ENCODE results near the gene SYTL2.
"Not testable (repeated sequence)": the region's sequence is repeated elsewhere in the genome, so short reads cannot be mapped to it uniquely, and the experiment has no call there.

Gene SYTL2

GRCh38 chr11:85810871-85811611 is at the start of gene SYTL2:
SYTL2 (minus strand) TSS chr11:85811141; CDS start chr11:85757725, 53,416 bp downstream.
- peak; percentile 70 for DNase-seq

- DNase-seq, result not testable (repeated sequence)
Observed at GRCh38 chr11:85859541-85859940, 48.6 kb upstream of the SYTL2 start.

GRCh38 chr11:85857098-85857497 is 46.2 kb upstream of the SYTL2 start:
- DNase-seq, result no peak

- DNase-seq, result no peak
Observed at GRCh38 chr11:85855341-85855656, 44.4 kb upstream of the SYTL2 start, which contains the start of gene CCDC83. CCDC83 (plus strand) TSS chr11:85855383; CDS start chr11:85865124, 9,741 bp downstream.

GRCh38 chr11:85854557-85855340 is 43.8 kb upstream of the SYTL2 start:
- peak; percentile 91 for DNase-seq

GRCh38 chr11:85854212-85854556 is 43.2 kb upstream of the SYTL2 start:
- no peak for DNase-seq

GRCh38 chr11:85853541-85853940 is 42.6 kb upstream of the SYTL2 start:
- DNase-seq, result not testable (repeated sequence)

GRCh38 chr11:85852754-85853153 is 41.8 kb upstream of the SYTL2 start:
- not testable (repeated sequence) for DNase-seq

GRCh38 chr11:85848556-85848955 is 37.6 kb upstream of the SYTL2 start:
- no peak for DNase-seq

GRCh38 chr11:85848006-85848405 is 37.1 kb upstream of the SYTL2 start:
- no peak for DNase-seq

- no peak for DNase-seq
Observed at GRCh38 chr11:85847436-85847835, 36.5 kb upstream of the SYTL2 start.

GRCh38 chr11:85845124-85845631 is 34.2 kb upstream of the SYTL2 start:
- no peak for DNase-seq

- no peak for DNase-seq
Observed at GRCh38 chr11:85844439-85845123, 33.6 kb upstream of the SYTL2 start.

- DNase-seq, result no peak
Observed at GRCh38 chr11:85843929-85844328, 33.0 kb upstream of the SYTL2 start.

- DNase-seq, result not testable (repeated sequence)
Observed at GRCh38 chr11:85840932-85841331, 30.0 kb upstream of the SYTL2 start.

GRCh38 chr11:85835729-85836128 is 24.8 kb upstream of the SYTL2 start:
- no peak for DNase-seq

GRCh38 chr11:85835263-85835662 is 24.3 kb upstream of the SYTL2 start:
- DNase-seq, result no peak

GRCh38 chr11:85831050-85831449 is 20.1 kb upstream of the SYTL2 start:
- DNase-seq, result no peak

GRCh38 chr11:85829172-85829571 is 18.2 kb upstream of the SYTL2 start:
- DNase-seq, result no peak

GRCh38 chr11:85828640-85828978 is 17.7 kb upstream of the SYTL2 start:
- no peak for DNase-seq

- peak; percentile 81 for DNase-seq
Observed at GRCh38 chr11:85827748-85828639, 17.1 kb upstream of the SYTL2 start.

- no peak for DNase-seq
Observed at GRCh38 chr11:85826116-85826855, 15.3 kb upstream of the SYTL2 start.
